Fibroblast of lung (primary cell): ENCODE results near the gene MAPT. TPM values are rescaled to one million over a fixed set of nuclear protein-coding genes. Genes with fewer than 3 reads are reported as not detected.

Experiments
- DNase-seq, 2 donors: peaks; one replicate each; pipeline versions ENCODE4 v3.0.0 to v3.0.0-alpha.2; 2010; ENCODE audit warnings: low read depth in 2 of 2
- H2AFZ ChIP-seq: 2 replicates; pipeline ENCODE4 v1.5.1; 2012; ENCODE audit warnings: low read length, control low read depth, inconsistent platforms
- H3K27ac ChIP-seq: 2 replicates; pipeline ENCODE4 v1.5.1; 2011; ENCODE audit warnings: low read length, control low read depth; ENCODE audit not compliant: insufficient read depth
- H3K27me3 ChIP-seq: 2 replicates; pipeline ENCODE4 v1.5.1; 2011; ENCODE audit warnings: mild to moderate bottlenecking, low read length; ENCODE audit not compliant: control insufficient read depth, insufficient read depth
- H3K36me3 ChIP-seq: 2 replicates; pipeline ENCODE4 v1.5.1; 2011; ENCODE audit warnings: low read length; ENCODE audit not compliant: control insufficient read depth, insufficient read depth
- H3K4me1 ChIP-seq: 2 replicates; pipeline ENCODE4 v1.5.1; 2011; ENCODE audit warnings: low read length; ENCODE audit not compliant: control insufficient read depth, insufficient read depth; ENCODE audit errors: extremely low read depth
- H3K4me2 ChIP-seq: 2 replicates; pipeline ENCODE4 v1.5.1; 2011; ENCODE audit warnings: low read length, control low read depth; ENCODE audit not compliant: insufficient read depth; ENCODE audit errors: extremely low read depth
- H3K4me3 ChIP-seq, 4 experiments: fragments of 200-600 bp in 1 of 4; sonication (generic) in 1 of 4; replicated peaks in 1 of 4; 2 replicates each; pipeline ENCODE4 v1.5.1; 2011 to 2016; ENCODE audit warnings: low read length in 4 of 4, low read depth in 3 of 4, mild to moderate bottlenecking in 3 of 4, control low read depth in 2 of 4, inconsistent platforms in 1 of 4, mixed read lengths in 1 of 4; ENCODE audit not compliant: insufficient read depth in 1 of 4; ENCODE audit errors: control extremely low read depth in 1 of 4
- H3K79me2 ChIP-seq: 2 replicates; pipeline ENCODE4 v1.5.1; 2012; ENCODE audit warnings: mild to moderate bottlenecking, low read length, inconsistent platforms; ENCODE audit not compliant: control insufficient read depth, insufficient read depth
- H3K9ac ChIP-seq: 2 replicates; pipeline ENCODE4 v1.5.1; 2011; ENCODE audit warnings: mild to moderate bottlenecking, low read length, control low read depth; ENCODE audit not compliant: insufficient read depth
- H3K9me3 ChIP-seq: 2 replicates; pipeline ENCODE4 v1.5.1; 2012; ENCODE audit warnings: low read depth, low read length; ENCODE audit not compliant: control insufficient read depth, insufficient read depth
- H4K20me1 ChIP-seq: 2 replicates; pipeline ENCODE4 v1.5.1; 2011; ENCODE audit warnings: low read length; ENCODE audit not compliant: control insufficient read depth, insufficient read depth; ENCODE audit errors: extremely low read depth
- CTCF ChIP-seq, 2 donors: IDR thresholded peaks in 1 of 2; conservative IDR thresholded peaks in 1 of 2; 1 replicate in 1 of 2; 2 replicates in 1 of 2; pipeline ENCODE4 v1.5.1; 2011 to 2012; ENCODE audit warnings: low read length in 2 of 2, control low read depth in 1 of 2, inconsistent platforms in 1 of 2, low read depth in 1 of 2, mild to moderate bottlenecking in 1 of 2
- EZH2 ChIP-seq: IDR thresholded peaks from 2 replicates; pipeline ENCODE4 v1.5.1; 2012; ENCODE audit warnings: low read length, control low read depth, mild to moderate bottlenecking; ENCODE audit errors: missing control alignments
- polyA plus RNA-seq, 2 donors: library from polyadenylated mRNA; depleted of rRNA in 1 of 2; stranded (reverse) in 1 of 2; unstranded in 1 of 2; fragments of >200 nt; gene quantifications; 2 replicates each; pipeline ENCODE4 v1.2.1, GENCODE V29; 2011 to 2012; ENCODE audit warnings: missing spikeins in 1 of 2
- total RNA-seq: library from RNA; depleted of rRNA; stranded (reverse); fragments of >200 nt; gene quantifications from 2 replicates; pipeline ENCODE4 v1.2.1, GENCODE V29; 2014

Gene MAPT
- total and polyA plus RNA-seq, 2 donors (not counting 1 experiment from before 2014, with no cell fraction given): 0.09 to 0.50 TPM

GRCh38 chr17:45958994-45959665 lies 64.8 kb downstream of the MAPT start:
- H2AFZ ChIP-seq: no peak overlapping the region
- H3K36me3 ChIP-seq: no peaks in the 10 kb centered on the region
- TF ChIP-seq EZH2 (no peak), CTCF (conservative IDR thresholded peaks at IDR 0.05 in 1 of 2, IDR thresholded peaks at IDR 0.05 in 1 of 2; ENCODE audit: low read depth in 1 of 2, low read length in 2 of 2) (no peak)
- DNase-seq: no peak
- no peaks in the 10 kb centered on the region for H3K27me3 ChIP-seq
- H3K9me3 ChIP-seq: no peaks in the 10 kb centered on the region
- no peak overlapping the region for H3K4me2 ChIP-seq
- no peaks in the 10 kb centered on the region for H4K20me1 ChIP-seq
- no peaks in the 10 kb centered on the region for H3K4me1 ChIP-seq
- H3K79me2 ChIP-seq: no peaks in the 10 kb centered on the region
- no peak overlapping the region for H3K9ac ChIP-seq
- no peak overlapping the region for H3K4me3 ChIP-seq
- H3K27ac ChIP-seq: no peak overlapping the region

GRCh38 chr17:45960311-45960710 lies 66.0 kb downstream of the MAPT start:
- Histone ChIP-seq H3K79me2 (no peaks in the 10 kb centered on the region), H3K36me3 (no peaks in the 10 kb centered on the region), H3K27me3 (no peaks in the 10 kb centered on the region), H3K9ac (no peak overlapping the region), H4K20me1 (no peaks in the 10 kb centered on the region), H2AFZ (no peak overlapping the region), H3K4me2 (no peak overlapping the region), H3K27ac (no peak overlapping the region), H3K4me3 (no peak overlapping the region), H3K9me3 (no peaks in the 10 kb centered on the region), H3K4me1 (no peaks in the 10 kb centered on the region)
- no peak for DNase-seq
- TF ChIP-seq EZH2 (no peak), CTCF (conservative IDR thresholded peaks at IDR 0.05 in 1 of 2, IDR thresholded peaks at IDR 0.05 in 1 of 2; ENCODE audit: low read depth in 1 of 2, low read length in 2 of 2) (no peak)

- no peak overlapping the region for H3K4me3 ChIP-seq
- H3K27me3 ChIP-seq: peaks cover 3% of the 10 kb centered on the region
- no peak overlapping the region for H3K27ac ChIP-seq
- H3K4me1 ChIP-seq: no peaks in the 10 kb centered on the region
- H3K36me3 ChIP-seq: no peaks in the 10 kb centered on the region
- H4K20me1 ChIP-seq: no peaks in the 10 kb centered on the region
- no peak overlapping the region for H3K4me2 ChIP-seq
- H3K9ac ChIP-seq: no peak overlapping the region
- no peak for DNase-seq
- no peaks in the 10 kb centered on the region for H3K79me2 ChIP-seq
- TF ChIP-seq CTCF (conservative IDR thresholded peaks at IDR 0.05 in 1 of 2, IDR thresholded peaks at IDR 0.05 in 1 of 2; ENCODE audit: low read depth in 1 of 2, low read length in 2 of 2) (no peak), EZH2 (no peak)
- no peaks in the 10 kb centered on the region for H3K9me3 ChIP-seq
- H2AFZ ChIP-seq: no peak overlapping the region
Measured at GRCh38 chr17:45961206-45961605, 66.9 kb downstream of the MAPT start.
